ENCODE data around the gene KANSL2.

KANSL2 gene

GRCh38 chr12:48613321-48613720, 68.7 kb downstream of the KANSL2 start:
- Mint-ChIP-seq H3K9me3 (peaks cover 14% of the 10 kb centered on the region), H3K4me3 (no peak overlapping the region), H3K27ac (no peak overlapping the region), H3K27me3 (peaks cover 18% of the 10 kb centered on the region), H3K4me1 (no peaks in the 10 kb centered on the region), H3K36me3 (no peaks in the 10 kb centered on the region)
- CTCF ChIA-PET = no interaction called here
- no peak for DNase-seq
